Measurements from ENCODE around the gene ETNK2.

- TF ChIP-seq, protein P1, sequence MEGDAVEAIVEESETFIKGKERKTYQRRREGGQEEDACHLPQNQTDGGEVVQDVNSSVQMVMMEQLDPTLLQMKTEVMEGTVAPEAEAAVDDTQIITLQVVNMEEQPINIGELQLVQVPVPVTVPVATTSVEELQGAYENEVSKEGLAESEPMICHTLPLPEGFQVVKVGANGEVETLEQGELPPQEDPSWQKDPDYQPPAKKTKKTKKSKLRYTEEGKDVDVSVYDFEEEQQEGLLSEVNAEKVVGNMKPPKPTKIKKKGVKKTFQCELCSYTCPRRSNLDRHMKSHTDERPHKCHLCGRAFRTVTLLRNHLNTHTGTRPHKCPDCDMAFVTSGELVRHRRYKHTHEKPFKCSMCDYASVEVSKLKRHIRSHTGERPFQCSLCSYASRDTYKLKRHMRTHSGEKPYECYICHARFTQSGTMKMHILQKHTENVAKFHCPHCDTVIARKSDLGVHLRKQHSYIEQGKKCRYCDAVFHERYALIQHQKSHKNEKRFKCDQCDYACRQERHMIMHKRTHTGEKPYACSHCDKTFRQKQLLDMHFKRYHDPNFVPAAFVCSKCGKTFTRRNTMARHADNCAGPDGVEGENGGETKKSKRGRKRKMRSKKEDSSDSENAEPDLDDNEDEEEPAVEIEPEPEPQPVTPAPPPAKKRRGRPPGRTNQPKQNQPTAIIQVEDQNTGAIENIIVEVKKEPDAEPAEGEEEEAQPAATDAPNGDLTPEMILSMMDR (IDR thresholded peaks at IDR 0.05; ENCODE audit: insufficient read depth, low read depth, low read length), result no peak
- no peak for TF ChIP-seq EZH2 (IDR thresholded peaks at IDR 0.05; ENCODE audit: insufficient read depth, low read length)
These were observed 633 bp upstream of the ETNK2 start for GRCh38 chr1:204152310-204153044.
